ENCODE data around the gene AMHR2. TPM values are rescaled to one million over a fixed set of nuclear protein-coding genes. Genes with fewer than 3 reads are reported as not detected.

AMHR2 gene
- total RNA-seq, 1 donor from 2014 or later, result not detected

DNA sequence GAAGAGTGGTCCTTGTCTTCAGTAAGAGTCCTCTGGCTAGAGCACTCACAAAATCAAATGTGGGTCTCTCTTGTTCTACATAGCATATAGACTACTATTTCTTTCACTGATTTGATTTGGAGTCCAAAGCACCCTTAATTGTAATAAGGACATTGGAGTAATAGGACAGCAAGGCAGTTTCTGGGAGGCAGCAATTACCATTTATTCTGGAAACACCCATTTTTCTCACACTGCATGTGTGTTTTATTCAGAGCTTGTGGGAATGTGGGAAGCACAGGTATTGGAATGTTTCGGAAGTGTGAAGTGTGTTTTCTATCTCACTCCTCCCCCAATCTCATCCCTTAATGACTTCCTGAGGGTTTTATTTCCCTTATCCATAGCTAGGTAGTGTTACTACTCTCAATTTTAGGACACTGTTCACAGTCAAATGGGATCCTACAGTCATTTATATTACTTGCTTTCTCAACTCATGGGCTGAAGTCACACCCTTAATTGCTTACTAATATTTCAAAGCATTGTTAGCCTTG, 48.5 kb downstream of the AMHR2 start:
- no peaks in the 10 kb centered on the region for H3K27me3 Mint-ChIP-seq (ENCODE audit: low read depth)
- no peaks in the 10 kb centered on the region for H3K9me3 Mint-ChIP-seq (ENCODE audit: low read depth)
- DNase-seq (ENCODE audit: low spot score), result no peak
- H3K4me3 Mint-ChIP-seq (ENCODE audit: unreplicated experiment), result no peak overlapping the region
- TF ChIP-seq, protein P1, sequence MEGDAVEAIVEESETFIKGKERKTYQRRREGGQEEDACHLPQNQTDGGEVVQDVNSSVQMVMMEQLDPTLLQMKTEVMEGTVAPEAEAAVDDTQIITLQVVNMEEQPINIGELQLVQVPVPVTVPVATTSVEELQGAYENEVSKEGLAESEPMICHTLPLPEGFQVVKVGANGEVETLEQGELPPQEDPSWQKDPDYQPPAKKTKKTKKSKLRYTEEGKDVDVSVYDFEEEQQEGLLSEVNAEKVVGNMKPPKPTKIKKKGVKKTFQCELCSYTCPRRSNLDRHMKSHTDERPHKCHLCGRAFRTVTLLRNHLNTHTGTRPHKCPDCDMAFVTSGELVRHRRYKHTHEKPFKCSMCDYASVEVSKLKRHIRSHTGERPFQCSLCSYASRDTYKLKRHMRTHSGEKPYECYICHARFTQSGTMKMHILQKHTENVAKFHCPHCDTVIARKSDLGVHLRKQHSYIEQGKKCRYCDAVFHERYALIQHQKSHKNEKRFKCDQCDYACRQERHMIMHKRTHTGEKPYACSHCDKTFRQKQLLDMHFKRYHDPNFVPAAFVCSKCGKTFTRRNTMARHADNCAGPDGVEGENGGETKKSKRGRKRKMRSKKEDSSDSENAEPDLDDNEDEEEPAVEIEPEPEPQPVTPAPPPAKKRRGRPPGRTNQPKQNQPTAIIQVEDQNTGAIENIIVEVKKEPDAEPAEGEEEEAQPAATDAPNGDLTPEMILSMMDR (IDR thresholded peaks at IDR 0.05), result no peak
- H3K4me1 Mint-ChIP-seq (ENCODE audit: low read depth), result peaks cover 37% of the 10 kb centered on the region
- peak overlapping the region; percentile 23 for H3K27ac Mint-ChIP-seq (ENCODE audit: unreplicated experiment)
- H3K36me3 Mint-ChIP-seq (ENCODE audit: low read depth), result peaks cover 52% of the 10 kb centered on the region

DNA sequence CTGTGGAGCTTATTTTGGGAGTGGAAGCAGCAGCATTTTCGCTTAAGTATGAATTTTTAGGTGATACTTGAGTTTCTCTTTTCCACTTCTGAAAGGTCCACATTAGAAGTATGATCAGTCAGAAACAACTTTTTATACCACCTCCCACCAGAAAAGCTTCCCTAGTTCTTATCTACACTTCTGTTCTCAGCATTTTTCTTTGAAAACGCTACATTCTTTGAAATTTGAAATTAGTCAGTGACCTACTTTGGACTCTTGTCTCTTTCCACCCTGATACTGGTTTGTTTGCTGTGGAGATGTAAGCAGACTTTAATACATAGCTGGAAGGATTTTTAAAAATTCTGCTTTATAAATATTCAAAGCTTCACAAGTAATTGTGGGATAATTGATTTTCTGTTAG, 50.4 kb downstream of the AMHR2 start:
- Mint-ChIP-seq H3K9me3 (ENCODE audit: low read depth) (no peaks in the 10 kb centered on the region), H3K4me1 (ENCODE audit: low read depth) (peaks cover 48% of the 10 kb centered on the region), H3K27ac (ENCODE audit: unreplicated experiment) (peak overlapping the region; percentile 22), H3K4me3 (ENCODE audit: unreplicated experiment) (no peak overlapping the region), H3K36me3 (ENCODE audit: low read depth) (peaks cover 41% of the 10 kb centered on the region), H3K27me3 (ENCODE audit: low read depth) (no peaks in the 10 kb centered on the region)
- no peak for DNase-seq (ENCODE audit: low spot score)
- TF ChIP-seq, protein P1 (IDR thresholded peaks at IDR 0.05), result no peak

DNA sequence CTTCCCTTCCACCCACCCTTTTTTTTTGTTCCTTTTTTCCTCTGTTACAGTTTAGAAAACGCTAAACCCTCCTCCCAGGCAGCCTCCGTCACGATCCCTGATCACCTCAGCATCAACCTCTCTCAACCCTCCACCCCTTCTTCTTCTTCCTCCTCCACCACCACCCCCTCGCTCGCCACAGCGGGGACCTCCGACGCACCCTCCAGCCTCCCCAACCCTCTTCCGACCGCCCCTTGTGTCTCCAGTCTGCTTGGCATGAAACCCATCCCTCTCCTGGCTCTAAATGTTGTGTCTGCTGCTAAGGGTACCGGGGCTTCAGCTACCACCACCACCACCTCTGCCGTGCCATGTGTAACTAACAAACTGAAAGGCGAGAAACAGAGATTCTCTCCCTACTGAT, 51.2 kb downstream of the AMHR2 start:
- DNase-seq (ENCODE audit: low spot score), result peak; percentile 71
- Mint-ChIP-seq H3K36me3 (ENCODE audit: low read depth) (peaks cover 48% of the 10 kb centered on the region), H3K9me3 (ENCODE audit: low read depth) (no peaks in the 10 kb centered on the region), H3K4me3 (ENCODE audit: unreplicated experiment) (no peak overlapping the region), H3K27ac (ENCODE audit: unreplicated experiment) (peak overlapping the region; percentile 80), H3K27me3 (ENCODE audit: low read depth) (no peaks in the 10 kb centered on the region), H3K4me1 (ENCODE audit: low read depth) (peaks cover 56% of the 10 kb centered on the region)
- TF ChIP-seq, protein P1 (IDR thresholded peaks at IDR 0.05), result no peak

DNA sequence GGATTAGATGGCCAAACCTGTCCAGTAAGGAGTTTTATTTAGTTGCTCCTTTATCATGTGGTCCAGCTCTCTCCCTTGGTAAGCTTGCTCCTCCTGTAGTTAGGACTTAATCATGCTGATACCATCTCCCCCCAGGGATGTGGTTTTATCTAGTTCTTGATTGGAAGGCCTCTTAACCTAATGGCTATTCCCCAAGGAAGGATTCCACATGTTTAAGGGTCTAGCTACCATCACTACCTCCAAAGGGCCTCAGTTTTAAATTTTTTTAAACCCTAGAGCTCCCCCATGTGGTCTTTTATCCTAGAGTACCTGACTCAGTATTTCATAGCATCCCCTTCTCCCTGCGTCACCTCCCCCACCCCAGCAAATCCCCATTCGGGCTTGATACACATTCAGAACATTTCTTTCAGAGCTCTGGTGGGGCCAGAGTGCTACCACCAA, 53.1 kb downstream of the AMHR2 start:
- H3K9me3 Mint-ChIP-seq (ENCODE audit: low read depth), result no peaks in the 10 kb centered on the region
- TF ChIP-seq, protein P1 (IDR thresholded peaks at IDR 0.05), result peak; percentile 73
- peaks cover 63% of the 10 kb centered on the region for H3K4me1 Mint-ChIP-seq (ENCODE audit: low read depth)
- no peak for DNase-seq (ENCODE audit: low spot score)
- H3K27ac Mint-ChIP-seq (ENCODE audit: unreplicated experiment), result peak overlapping the region; percentile 74
- H3K27me3 Mint-ChIP-seq (ENCODE audit: low read depth), result no peaks in the 10 kb centered on the region
- peaks cover 47% of the 10 kb centered on the region for H3K36me3 Mint-ChIP-seq (ENCODE audit: low read depth)
- H3K4me3 Mint-ChIP-seq (ENCODE audit: unreplicated experiment), result no peak overlapping the region

DNA sequence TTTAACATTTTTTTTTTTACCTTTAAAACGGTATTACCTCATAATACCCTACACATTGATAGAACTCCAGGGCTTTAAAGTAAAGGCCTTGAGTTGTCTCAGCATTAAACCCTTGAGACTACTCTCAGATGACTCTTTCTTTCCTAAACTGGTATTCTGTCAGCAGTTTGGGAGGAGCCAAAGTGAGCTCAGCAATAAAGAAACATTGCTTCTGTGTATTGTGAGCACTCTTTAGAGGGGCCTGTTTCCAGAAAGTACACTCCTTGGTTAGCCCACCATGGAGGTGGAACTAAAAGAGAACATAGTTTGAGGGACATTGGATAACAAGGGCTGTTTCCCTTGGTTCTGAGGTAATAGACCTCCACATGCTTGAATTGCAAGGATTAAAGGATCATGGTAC, 55.2 kb downstream of the AMHR2 start:
- H3K4me3 Mint-ChIP-seq (ENCODE audit: unreplicated experiment), result no peak overlapping the region
- TF ChIP-seq, protein P1 (IDR thresholded peaks at IDR 0.05), result no peak
- H3K27ac Mint-ChIP-seq (ENCODE audit: unreplicated experiment), result peak overlapping the region; percentile 63
- H3K27me3 Mint-ChIP-seq (ENCODE audit: low read depth), result no peaks in the 10 kb centered on the region
- DNase-seq (ENCODE audit: low spot score), result no peak
- peaks cover 46% of the 10 kb centered on the region for H3K36me3 Mint-ChIP-seq (ENCODE audit: low read depth)
- peaks cover 59% of the 10 kb centered on the region for H3K4me1 Mint-ChIP-seq (ENCODE audit: low read depth)
- no peaks in the 10 kb centered on the region for H3K9me3 Mint-ChIP-seq (ENCODE audit: low read depth)
